NCI-H1417 (cell line): ENCODE measurements around the gene FITM1.

Experiments
- DNase-seq, 3 experiments: peaks; one replicate each; lab custom pipeline; 2025; lab: John Stamatoyannopoulos, UW

The FITM1 gene

DNA sequence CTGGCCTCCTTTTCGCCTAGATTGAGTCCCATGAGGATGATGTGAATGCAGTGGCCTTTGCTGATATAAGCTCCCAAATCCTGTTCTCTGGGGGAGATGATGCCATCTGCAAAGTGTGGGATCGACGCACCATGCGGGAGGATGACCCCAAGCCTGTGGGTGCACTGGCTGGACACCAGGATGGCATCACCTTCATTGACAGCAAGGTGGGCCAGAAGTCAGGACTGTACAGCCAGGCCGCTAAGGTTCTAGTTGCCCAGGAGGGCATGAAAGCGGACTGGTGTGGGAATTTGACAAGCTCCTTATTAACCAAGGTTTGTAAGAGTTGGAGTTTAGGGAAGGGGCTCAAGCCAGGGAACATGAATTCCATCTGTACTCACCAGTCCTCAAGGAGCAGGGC is 10.8 kb upstream of the FITM1 start:
- no peak for DNase-seq

DNA sequence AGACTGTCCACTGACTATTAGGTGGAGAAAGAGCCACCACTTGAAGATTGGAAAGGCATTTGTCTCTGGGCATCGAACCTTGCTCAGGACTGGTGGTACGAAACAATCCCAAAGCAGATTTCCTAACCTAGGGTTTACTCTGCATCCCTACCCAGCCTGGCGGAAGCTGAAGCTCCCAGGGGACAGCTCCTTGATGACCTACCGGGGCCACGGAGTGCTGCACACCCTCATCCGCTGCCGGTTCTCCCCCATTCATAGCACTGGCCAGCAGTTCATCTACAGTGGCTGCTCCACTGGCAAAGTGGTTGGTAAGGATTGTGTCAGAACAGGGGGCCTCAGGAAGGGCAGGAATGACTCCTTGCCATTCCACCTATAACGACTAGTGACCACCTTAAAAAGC is 9.2 kb upstream of the FITM1 start:
- no peak for DNase-seq

DNA sequence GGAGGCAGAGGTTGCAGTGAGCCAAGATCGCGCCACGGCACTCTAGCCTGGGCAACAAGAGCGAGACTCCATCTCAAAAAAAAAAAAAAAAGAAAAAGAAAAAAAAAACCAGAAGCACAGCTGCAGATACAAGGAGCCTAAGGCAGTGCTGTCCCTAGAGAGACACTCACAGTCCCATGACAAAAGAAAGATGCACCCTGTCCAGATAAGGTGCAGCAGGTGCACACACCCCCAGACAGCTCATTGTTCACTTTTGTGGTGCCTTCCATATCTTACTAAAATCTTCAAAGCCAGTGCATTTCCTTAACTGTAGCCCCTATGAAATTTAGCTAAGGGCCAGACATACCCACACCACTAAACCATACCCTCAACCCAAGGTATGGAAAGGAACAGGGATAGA is 8.0 kb upstream of the FITM1 start:
- no peak for DNase-seq

DNA sequence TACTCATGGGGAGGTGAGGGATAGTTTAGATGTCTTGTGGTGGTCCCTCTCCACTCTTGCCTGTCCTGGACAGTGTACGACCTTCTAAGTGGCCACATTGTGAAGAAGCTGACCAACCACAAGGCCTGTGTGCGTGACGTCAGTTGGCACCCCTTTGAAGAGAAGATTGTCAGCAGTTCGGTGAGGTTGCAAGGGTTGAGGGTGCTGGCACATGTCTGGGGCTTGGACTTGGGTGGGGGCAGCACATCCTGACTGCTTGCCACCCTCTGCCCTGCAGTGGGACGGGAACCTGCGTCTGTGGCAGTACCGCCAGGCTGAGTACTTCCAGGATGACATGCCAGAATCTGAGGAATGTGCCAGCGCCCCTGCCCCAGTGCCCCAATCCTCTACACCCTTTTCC is 7.6 kb upstream of the FITM1 start:
- DNase-seq = no peak

DNA sequence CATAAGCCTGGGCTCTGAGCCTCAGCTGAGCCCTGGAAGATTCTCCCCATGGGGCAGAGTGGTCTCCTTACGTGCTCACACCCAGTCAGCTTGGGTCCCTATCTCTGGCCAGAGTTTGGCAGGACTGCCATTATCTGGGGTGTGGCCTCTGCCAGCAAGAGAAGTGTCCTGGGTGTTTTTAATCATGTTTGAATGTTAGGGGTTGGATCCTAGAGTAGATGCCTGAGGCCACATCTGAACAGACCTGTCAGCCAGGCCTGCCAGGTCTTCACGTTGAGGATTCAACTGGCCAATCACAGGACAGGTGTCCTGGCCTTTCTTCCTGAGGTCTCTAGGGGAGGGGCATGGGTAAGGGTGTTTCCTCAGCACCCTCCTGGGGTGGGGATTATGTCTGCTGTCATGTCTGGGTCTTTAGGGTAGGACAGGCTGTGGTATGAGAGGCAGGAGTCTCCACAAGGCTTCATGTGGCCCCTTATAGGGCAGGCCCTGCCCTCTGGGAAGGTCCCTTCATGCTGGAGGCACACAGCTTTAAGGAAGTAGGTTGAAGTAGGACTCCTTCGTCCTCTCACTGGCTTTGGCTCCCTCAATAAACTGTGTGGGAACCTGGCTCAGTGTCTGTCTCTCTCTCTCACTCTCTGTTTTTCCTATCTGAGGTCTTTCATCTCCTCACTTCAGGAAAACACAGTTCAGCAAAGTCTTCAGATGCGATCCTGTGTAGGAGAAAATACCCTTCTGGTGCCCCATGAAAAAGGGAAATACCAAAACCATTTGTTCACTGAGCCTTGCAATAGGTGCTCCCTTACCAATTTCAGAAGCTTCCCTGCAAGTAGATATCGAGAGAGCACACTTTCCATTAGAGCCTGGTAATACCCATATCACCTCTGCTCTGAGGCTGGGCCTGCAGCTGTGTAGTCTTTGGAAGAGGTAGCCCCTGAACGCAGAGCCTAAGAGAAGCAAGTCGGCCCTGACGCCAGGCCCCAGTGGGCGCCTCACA is 6.7 kb upstream of the FITM1 start:
- DNase-seq = no peak

DNA sequence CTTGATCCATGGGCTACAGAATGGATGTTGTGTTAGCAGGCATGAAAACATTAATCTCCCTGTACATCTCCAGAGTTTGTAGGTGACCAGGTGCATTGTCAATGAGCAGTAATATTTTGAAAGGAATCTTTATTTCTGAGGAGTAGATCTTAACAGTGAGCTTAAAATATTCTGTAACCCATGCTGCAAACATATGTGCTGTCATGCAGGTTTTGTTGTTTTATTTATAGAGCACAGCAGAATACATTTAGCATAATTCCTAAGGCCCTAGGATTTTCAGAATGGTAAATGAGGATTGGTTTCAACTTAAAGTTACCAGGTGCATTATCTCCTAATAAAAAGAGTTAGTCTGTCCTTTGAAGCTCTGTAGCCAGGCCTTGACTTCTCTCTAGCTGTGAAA is 3.5 kb upstream of the FITM1 start:
- no peak for DNase-seq

DNA sequence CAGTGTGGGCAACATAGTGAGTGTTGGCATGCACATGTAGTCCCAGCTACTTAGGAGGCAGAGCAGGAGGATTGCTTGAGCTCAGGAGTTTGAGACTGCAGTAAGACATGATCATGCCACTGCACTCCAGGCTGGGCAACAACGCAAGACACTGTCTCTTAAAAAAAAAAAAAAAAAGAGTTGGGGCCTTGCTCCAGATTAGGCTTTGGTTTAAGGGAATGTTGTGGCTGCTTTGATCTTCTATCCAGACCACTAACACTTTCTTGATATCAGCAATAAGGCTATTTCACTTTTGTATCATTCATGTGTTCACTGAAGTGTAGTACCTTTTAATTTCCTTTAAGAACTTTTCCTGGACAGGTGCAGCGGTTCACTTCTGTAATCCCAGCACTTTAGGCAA is 2.8 kb upstream of the FITM1 start:
- DNase-seq = no peak

DNA sequence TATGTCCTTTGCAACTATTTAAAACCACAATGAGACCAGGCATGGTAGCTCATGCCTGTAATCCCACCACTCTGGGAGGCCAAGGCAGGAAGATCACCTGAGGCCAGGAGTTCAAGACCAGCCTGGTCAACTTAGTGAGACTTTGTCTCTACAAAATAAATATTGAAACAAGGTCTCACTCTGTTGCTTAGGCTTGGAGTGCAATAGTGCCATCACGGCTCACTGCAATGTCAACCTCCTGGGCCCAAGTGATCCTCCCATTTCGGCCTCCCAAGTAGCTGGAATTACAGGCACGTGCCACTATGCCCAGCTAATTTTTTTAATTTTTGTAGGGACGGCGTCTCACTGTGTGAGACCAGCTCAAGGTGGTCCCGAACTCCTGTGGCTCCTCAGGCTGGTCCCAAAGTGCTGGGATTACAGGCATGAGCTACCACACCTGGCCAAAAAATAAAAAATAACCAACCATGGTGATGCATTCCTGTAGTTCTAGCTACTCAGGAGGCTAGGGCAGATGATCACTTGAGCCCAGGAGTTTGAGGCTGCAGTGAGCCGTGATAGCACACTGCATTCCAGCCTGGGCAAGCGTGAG is 955 bp upstream of the FITM1 start:
- DNase-seq = no peak

DNA sequence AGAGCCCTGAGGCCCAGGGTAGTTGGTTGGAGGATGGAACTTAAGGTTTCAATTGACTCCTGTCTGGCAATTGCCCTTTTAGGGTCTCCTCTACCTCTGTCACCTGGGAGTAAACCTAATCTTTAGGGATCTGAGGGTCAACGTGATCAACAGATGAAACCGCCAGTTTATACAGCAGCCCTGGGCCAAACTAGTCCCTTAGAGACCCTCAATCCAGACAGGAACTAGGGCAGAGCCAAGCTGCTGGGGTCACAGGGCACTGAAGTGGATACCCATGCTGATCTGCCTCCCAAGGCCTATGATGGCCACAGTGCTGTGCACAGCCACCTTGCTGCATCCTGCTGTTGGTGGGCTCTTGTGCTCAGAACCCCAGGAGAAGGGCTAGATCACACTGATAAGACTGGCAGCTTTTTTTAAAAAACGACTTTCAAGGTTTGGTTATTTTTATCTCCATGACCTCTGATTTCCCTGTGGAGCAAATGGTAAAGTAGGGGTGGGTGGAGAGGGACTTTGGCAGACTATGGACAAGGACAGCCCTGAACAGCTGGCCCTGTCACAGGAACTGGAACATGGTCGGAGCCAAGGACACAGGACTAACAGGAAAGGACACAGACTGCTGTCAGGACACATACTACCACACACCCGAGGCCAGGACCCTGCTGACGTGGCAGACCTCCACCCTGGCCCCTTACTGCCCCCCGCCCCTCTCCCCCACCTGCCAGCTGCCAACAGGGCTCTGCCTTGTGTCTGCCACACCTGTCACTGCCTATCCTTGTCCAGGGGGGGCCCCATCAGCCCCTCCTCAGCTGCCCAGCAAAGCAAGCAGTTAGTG is 474 bp downstream of the FITM1 start:
- DNase-seq = no peak

DNA sequence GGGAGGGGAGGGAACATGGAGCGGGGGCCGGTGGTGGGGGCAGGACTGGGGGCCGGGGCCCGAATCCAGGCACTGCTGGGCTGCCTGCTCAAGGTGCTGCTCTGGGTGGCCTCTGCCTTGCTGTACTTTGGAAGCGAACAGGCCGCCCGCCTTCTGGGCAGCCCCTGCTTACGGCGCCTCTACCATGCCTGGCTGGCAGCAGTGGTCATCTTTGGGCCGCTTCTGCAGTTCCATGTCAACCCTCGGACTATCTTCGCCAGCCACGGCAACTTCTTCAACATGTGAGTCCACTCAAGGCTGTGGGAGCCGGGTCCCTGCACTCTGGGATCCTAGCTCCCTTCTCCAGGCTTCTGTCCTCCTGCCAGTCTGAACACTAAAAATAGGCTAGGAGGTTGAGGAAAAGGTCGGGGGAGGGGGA is 1.1 kb downstream of the FITM1 start:
- DNase-seq = no peak

DNA sequence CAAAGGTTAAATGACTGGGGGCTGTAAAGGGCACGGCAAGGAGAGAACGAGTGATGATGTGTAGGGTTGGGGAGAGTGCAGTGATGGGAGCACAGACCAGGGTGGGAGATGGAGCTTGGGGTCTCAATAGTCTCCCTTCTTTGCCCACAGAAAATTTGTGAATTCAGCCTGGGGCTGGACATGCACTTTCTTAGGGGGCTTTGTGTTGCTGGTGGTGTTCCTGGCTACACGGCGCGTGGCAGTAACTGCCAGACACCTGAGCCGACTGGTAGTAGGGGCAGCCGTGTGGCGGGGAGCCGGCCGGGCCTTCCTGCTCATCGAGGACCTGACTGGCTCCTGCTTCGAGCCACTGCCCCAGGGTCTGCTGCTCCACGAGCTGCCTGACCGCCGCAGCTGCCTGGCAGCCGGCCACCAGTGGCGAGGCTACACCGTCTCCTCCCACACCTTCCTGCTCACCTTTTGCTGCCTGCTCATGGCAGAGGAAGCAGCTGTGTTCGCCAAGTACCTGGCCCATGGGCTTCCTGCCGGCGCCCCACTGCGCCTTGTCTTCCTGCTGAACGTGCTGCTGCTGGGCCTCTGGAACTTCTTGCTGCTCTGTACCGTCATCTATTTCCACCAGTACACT is 1.7 kb downstream of the FITM1 start:
- peak in 2 of 3 experiments; percentile 26 to 48 for DNase-seq

DNA sequence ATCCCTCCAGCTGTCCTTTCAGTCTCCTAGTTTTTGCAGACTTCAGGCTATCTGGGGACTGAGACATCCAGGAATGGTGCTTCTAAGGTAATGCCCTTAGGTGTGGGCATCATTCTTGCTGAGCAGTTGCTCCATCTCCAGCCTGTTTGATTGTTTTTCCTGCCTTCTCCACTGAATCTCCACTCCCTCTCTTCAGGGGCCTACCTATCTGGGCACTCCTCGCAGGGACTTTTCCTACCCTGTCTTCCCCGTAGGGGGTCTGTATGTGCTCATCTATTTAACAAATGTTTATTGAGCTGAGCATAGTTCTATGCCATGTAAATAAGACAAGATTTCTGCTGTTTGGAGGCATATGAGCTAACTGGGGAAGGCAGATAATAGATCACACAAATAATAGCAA is 2.5 kb downstream of the FITM1 start:
- no peak for DNase-seq

DNA sequence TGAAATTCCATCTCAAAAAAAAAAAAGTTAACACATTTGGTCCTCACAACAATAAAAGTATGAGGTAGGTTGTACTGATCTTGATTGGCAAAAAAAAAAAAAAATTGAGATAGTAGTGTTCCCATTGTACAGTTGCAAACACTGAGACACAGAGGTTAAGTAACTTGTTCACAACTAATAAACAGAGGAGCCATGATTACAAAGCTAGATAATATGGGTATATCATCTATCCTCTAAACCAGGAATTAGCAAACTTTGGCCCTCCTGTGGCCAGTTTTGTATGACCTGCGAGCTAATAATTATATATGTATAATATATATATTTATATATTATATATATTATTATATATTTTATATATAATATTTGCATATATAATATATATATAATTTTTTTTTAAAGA is 3.3 kb downstream of the FITM1 start:
- no peak for DNase-seq

DNA sequence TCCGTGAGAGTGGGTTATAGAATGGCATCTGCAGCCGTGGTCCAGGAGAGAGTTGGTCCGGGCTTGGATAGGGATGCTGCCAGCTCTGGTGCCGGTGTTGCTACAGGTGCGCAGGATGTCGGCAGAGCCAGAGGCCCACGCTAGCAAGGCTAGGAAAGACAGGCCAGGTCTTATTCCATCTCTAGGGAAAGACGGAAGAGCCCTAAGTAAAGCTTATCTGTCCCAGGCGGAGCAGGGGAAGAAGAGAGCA is 5.0 kb downstream of the FITM1 start:
- no peak for DNase-seq

DNA sequence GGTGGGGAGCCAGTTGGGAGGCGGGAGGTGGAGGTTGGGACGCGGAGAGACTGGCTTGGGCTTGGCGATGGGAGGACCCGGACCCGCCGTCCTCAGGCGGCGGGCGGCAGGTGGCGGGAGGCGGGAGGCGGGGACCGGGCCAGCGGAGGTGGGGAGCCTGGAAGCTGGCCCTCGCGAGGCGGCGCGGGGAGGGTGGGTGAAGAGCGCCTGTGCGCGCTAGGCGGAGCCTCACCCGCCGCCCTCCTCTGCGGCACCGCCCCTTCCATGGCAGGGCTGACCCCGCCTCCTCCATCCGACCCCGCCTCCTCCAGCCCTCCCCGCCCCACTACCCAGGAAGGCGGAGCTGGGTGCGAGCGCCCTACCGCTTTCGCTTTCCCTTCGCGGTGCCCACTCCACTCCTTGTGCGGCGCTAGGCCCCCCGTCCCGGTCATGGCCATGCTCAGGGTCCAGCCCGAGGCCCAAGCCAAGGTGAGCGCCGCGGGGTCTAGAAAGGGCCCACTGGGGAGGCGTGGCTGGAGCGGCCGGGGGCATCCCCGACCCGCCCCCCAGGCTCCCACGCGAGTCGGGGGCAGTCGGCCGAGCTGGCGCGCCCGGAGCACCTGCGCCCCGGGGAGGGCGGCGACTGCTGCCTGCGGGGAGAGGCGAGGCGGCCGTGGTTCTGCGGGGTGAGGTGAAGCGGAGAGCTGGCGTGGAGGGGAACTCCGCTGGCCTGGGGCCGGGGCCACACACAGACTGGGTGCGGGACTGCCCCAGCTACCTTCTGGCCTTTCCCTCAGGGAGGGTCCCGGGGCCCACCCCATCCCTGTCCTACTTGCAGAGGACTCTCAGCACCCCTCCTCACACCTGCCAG is 5.6 kb downstream of the FITM1 start, which contains the start of gene PSME1:
PSME1 (plus strand) TSS at position 361 of the 850 bp plus-strand sequence; CDS start at position 430, 69 bp downstream.
- DNase-seq = peak; percentile 95 to 96 (median 96)

DNA sequence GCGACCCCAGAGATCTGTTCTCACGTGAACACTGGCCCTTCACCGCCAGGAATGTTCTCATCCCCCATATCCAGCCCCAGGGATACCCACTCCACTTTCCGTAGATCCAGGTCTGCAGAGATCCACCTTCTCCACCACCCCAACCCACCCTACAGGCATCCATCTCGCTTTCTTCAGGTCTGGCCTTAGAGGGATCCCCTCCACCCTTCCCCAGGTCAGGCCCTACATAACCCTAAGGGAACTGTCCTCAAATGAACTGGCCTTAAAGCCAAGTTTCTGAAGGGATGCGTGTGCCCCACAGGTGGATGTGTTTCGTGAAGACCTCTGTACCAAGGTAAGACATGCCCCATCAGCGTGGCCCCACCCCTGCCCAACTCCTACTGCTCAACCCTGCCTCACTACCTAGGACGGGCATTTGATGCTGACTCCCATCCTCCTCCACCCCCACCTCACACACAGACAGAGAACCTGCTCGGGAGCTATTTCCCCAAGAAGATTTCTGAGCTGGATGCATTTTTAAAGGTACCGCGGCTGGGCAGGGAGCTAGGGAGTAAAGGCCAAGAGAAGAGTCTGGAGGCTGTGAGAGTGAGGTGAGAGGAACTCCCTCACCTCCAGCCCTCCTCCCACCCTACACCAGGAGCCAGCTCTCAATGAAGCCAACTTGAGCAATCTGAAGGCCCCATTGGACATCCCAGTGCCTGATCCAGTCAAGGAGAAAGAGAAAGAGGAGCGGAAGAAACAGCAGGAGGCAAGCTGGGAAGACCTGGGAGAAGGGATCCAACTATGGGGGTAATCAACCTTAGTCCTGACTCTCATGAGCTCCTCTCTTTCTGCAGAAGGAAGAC is 6.4 kb downstream of the FITM1 start:
- DNase-seq = peak in 2 of 3 experiments; percentile 49 to 56

DNA sequence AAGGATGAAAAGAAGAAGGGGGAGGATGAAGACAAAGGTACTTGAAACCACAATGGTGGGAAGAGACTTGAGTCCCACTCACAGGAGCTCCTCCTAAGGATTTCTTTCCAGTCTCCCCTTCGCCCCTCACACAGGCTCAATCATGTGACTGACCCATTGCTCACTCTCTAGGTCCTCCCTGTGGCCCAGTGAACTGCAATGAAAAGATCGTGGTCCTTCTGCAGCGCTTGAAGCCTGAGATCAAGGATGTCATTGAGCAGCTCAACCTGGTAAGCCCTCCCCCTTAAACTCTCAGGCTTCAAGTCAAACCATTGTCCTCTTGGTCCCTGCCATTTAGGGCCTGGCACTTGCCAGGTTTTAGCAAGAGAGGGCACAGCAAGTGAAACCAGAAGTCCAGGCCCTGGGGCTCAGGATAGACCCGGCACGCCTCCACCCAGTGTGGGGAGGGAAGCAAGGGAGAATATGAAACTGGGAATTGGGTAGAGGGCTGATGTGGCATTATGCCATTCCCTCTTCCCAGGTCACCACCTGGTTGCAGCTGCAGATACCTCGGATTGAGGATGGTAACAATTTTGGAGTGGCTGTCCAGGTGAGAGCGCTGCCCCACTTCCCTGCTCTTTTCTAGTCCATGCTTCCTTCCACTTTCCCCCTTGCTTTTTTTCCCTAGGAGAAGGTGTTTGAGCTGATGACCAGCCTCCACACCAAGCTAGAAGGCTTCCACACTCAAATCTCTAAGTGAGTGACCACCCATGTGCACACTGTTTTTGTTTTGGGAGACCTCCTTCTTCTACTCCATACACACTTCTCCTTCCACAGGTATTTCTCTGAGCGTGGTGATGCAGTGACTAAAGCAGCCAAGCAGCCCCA is 7.3 kb downstream of the FITM1 start:
- no peak for DNase-seq

DNA sequence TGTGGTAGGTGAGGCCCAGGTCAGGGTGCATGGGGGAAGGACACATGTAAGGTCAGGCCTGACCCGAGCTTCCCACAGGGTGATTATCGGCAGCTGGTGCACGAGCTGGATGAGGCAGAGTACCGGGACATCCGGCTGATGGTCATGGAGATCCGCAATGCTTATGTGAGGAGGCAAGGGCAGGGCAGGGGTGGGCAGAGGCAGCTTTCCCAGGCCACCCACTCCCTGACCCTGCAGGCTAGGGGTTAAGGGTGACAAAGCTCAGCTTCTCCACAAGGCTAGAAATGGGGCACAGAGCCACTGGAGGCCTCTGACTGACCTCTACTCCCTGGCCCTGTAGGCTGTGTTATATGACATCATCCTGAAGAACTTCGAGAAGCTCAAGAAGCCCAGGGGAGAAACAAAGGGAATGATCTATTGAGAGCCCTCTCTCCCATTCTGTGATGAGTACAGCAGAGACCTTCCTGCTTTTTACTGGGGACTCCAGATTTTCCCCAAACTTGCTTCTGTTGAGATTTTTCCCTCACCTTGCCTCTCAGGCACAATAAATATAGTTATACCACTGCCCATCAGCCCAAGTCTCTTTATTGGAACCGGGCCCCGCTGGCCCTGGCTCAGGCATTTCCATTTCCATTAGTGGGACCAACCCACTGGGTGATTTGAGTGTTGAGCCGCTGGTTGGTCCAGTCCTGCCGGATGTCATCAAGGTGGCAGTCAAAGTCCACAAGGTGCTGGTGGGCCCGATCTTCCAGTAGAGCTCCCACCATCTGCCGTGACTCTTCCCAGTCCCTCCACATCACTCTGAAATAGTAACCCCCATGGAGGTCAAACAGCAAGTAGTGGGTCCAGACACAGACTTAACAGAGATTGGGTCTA is 8.2 kb downstream of the FITM1 start:
- no peak for DNase-seq
